Left forelimb (tissue), 1 donor: ENCODE results near the gene DIP2C.
"Not testable (repeated sequence)": the region's sequence is repeated elsewhere in the genome, so short reads cannot be mapped to it uniquely, and the experiment has no call there.

Source experiments
- DNase-seq: peaks from one replicate; pipeline ENCODE4 v3.0.0-alpha.2; 2018; ENCODE audit warnings: low spot score

Gene DIP2C

GRCh38 chr10:613271-614138 lies 76.0 kb downstream of the DIP2C start:
- DNase-seq = no peak

GRCh38 chr10:612696-613095 lies 76.8 kb downstream of the DIP2C start:
- DNase-seq = no peak

GRCh38 chr10:610642-611305 lies 78.7 kb downstream of the DIP2C start:
- DNase-seq = not testable (repeated sequence)

GRCh38 chr10:609868-610545 lies 79.5 kb downstream of the DIP2C start:
- no peak for DNase-seq

GRCh38 chr10:609262-609658 lies 80.2 kb downstream of the DIP2C start:
- no peak for DNase-seq

GRCh38 chr10:608331-609261 lies 80.9 kb downstream of the DIP2C start:
- no peak for DNase-seq

GRCh38 chr10:607545-608185 lies 81.8 kb downstream of the DIP2C start:
- no peak for DNase-seq

- no peak for DNase-seq
Measured at GRCh38 chr10:606762-607544, 82.5 kb downstream of the DIP2C start.

- DNase-seq = no peak
Measured at GRCh38 chr10:605632-606325, 83.7 kb downstream of the DIP2C start.

GRCh38 chr10:604716-605631 lies 84.5 kb downstream of the DIP2C start:
- no peak for DNase-seq

- no peak for DNase-seq
Measured at GRCh38 chr10:603745-604144, 85.7 kb downstream of the DIP2C start.

- no peak for DNase-seq
Measured at GRCh38 chr10:602391-603005, 87.0 kb downstream of the DIP2C start.

- DNase-seq = no peak
Measured at GRCh38 chr10:601660-601963, 87.9 kb downstream of the DIP2C start.

- no peak for DNase-seq
Measured at GRCh38 chr10:600876-601659, 88.4 kb downstream of the DIP2C start.

- no peak for DNase-seq
Measured at GRCh38 chr10:600234-600633, 89.2 kb downstream of the DIP2C start.

GRCh38 chr10:599767-600166 lies 89.7 kb downstream of the DIP2C start:
- DNase-seq = no peak

GRCh38 chr10:598415-599170 lies 90.9 kb downstream of the DIP2C start:
- no peak for DNase-seq
